NCI-H1092 treated with DMSO at 0.1 percent for 48 hours (cell line): ENCODE measurements around the gene RAI1.
"Not testable (repeated sequence)": the region's sequence is repeated elsewhere in the genome, so short reads cannot be mapped to it uniquely, and the experiment has no call there.

Experiments used
- DNase-seq: peaks from one replicate; lab custom pipeline; 2025; lab: John Stamatoyannopoulos, UW

Gene RAI1

DNA sequence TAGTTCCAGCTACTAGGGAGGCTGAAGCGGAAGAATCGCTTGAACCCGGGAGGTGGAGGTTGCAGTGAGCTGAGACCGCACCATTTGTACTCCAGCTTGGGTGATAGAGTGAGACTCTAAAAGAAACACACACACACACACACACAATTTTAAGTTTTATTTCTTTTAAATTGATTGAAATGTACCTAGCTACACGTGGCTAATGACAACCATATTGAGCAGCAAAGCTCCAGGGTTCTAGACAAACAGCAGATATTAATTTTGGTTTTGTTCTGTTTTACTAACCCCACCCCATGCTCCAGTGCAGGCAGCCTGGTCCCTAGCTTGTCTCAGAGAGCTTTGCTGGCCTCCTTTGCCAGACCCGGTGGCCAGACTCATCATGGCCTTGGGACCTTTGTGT, 16.0 kb upstream of the RAI1 start:
- no peak for DNase-seq

DNA sequence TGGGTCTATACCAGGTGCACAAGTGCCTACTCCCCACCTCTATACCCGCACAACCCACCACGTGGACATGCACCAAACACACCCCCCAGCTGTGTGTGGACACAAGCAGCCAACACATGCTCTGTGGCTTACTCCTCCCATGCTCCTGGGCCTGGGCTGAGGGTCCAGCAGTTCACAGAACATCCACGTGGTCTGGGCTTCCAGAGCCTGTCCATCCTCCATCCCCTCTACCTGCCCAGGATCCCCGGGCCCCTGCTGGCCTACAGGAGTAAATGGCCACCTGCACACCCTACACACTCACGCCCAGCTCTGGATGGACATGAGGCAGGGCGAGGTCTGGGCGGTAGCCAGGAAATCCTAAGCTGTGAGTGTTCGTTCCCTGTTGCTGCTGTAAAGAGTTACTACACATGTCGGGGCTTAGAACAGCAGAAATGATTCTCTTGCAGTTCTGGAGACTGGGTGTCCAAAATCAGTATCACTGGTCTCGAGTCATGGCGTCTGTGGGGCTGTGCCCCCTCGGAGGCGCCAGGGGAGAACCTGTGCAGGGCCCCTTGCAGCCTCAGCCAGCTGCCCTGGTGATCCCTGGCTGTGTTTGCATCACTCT, 15.0 kb upstream of the RAI1 start:
- no peak for DNase-seq

DNA sequence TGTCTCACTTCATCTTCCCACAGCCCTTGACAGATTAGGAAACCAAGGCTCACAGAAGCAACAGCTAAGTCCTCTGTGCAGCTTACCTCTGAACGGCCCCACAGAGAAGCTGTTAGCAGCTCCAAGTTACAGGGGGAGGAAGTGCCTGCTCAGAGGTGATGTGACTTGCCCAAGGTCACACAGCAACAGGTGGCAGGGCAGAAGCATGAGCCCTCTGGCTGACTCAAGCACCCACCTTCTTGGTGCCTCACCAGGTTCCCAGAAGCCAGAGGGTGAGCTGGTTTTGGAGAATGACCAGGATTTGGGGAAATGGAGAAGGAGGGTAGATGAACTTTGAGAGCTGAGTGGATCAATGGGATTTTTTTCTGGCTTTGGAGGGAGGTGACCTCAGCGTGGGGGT, 14.0 kb upstream of the RAI1 start:
- no peak for DNase-seq

DNA sequence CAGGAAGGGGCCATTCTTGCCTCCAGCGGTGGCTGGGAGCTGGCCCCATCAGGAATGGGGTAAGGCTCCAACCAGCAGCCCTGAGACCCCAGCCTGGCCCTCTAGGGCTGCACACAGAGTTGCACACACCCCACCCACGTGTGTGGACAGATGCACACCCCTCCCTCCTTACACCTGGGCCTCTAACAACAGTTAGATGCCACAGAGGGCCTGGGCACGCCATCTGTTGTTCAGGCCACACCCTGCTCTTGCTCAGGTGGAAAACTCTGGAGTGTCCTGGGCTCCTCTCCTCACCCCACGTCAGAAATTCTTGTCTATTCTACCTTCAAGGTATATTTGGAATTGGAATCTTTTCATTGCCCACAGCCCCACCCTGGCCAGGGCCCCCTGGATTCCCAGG, 13.3 kb upstream of the RAI1 start:
- DNase-seq = no peak

DNA sequence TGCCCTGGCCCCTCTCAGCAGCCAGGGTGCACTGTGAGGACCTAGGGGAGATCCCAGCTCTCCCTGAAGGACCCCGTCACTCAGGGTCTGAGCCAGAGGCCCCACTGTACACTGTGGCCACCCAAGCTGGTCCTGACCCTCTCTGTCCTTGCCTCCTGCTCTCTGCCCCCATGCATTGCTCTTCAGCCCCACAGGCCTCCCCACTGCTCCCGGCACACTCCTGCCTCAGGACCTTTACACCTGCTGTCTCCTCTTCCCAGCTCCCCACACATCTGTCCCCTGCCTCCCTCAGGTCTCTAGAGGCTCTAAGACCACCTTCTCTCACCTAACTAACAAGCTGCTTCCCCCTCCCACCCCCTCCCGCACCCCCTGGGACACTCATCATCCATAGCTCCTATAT, 12.9 kb upstream of the RAI1 start:
- DNase-seq = no peak

DNA sequence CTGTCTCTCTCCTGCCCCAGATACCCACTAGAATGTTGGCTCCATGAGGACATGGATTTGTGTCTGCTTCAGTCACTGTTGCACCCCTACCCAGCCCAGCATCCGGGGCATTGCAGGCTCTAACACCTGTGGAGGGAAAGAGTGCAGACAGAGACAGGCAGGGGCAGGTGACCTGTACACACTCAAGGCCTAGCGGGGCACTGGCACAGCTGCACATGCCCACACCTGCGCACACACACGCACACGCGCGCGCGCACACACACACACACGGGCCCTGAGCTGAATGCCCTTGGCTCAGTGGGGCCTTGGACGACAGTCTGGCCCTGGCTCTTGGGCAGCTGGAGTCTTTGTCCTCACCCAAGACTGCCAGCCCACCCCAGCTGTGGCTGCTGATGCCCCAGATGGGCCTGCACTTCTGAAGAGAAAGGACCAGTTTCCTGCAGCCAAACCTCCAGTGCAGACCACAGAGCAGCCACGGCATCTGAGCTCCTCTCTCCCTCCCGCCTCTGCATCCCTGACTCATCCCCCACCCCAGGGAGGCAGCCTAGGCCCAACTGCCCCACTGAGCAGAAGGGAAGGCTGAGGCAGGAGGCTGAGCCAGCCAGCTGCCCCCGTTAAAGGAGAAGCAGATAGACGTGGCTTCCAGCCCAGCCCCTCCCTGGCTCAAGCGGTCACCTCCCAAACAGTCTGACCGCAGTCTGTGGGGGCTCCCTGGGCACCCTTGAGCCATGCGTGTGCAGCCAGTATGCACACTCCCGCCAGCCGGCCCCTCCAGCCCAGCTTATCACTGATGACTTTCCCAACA, 12.3 kb upstream of the RAI1 start:
- no peak for DNase-seq

DNA sequence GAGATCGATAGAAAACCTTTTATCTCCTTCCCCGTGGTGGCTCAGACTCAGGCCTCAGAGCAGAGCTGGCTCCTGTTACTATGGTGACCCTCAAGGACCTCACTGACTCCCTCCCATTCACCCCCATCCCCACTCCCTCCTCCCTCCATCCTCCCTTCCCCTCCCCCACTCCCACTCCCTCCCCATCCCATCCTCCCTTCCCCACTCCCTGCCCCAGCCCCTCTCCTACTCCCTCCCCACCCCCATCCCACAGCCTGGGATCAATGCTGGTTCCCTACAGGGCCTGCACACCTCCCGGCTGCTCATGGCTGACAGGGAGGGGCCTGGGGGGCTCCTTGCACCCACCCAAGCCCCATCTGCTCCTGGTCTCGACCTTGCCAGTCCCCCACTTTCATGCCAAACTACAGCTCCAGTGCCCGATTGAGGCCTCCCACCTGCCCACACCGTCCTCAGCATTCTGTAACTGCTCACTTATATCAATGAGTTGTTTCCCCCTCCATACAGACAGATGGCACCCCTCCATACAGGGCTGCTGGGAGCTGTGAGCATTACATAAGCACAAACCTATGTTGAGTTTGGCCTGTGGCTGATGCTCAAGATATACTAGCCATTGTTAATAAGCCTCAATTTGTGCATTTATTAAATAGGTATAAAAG, 11.6 kb upstream of the RAI1 start:
- DNase-seq = peak; percentile 44

DNA sequence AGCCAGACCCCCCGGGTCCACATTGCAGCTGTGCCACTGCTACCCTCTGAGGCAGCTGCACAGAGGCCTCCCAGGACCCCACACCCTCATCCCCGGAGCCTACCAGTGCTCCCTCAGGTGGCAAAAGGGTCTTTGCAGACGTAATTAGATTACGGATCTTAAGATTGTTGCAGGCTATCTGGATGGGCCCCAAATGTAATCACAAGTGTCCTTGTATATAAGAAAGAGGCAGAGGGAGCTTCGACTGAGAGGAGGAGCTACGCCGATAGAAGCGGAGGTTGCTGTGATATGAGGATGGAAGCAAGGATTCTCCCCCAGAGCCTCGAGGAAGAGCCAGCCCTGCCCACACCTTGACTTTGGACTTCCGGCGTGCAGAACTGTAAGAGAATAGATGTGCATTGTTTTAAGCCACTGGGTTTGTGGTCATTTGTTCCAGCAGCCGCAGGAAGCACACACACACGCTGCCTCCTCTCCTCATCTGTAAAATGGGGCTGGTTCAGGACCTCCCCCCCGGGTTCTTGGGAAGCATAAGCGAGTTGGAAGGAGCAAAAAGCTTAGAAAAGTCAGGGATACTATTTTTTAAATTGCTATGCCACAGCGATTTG, 10.5 kb upstream of the RAI1 start:
- DNase-seq = no peak

DNA sequence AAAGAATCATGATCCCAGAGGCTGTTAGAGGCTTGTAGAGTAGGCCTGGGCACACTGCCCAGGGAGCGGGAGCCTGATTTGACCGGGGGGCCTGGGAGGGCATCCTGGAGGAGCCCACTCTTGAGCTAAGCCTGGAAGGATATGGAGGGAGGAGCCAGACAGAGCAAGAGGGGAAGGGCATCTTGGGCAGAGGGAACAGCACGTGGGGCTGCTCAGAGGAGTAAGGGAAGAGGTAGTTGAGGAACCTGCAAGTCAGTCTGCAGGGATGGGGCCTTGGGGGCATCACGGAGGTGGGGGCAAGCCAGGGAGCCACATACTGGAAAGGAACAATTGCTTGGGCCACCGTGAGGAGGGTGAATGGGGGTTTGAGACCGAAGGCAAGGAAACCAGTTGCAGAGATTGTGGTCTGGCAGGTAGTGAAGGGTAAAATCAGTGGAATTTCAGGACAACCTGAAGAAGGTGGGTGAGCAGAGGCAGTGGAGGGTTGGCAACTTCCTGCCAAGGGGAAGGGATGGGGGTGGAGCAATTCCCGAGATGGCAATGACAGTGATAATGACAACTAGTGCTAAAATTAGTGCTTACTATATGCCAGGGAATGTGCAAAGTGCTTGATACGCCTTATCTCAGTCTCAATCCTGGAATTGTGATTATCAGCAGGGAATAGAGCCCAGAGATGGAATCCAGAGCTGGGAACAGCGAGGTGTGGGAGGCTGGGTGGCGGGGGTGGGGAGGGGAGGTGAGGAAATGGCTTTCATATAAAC, 9.7 kb upstream of the RAI1 start:
- no peak for DNase-seq

DNA sequence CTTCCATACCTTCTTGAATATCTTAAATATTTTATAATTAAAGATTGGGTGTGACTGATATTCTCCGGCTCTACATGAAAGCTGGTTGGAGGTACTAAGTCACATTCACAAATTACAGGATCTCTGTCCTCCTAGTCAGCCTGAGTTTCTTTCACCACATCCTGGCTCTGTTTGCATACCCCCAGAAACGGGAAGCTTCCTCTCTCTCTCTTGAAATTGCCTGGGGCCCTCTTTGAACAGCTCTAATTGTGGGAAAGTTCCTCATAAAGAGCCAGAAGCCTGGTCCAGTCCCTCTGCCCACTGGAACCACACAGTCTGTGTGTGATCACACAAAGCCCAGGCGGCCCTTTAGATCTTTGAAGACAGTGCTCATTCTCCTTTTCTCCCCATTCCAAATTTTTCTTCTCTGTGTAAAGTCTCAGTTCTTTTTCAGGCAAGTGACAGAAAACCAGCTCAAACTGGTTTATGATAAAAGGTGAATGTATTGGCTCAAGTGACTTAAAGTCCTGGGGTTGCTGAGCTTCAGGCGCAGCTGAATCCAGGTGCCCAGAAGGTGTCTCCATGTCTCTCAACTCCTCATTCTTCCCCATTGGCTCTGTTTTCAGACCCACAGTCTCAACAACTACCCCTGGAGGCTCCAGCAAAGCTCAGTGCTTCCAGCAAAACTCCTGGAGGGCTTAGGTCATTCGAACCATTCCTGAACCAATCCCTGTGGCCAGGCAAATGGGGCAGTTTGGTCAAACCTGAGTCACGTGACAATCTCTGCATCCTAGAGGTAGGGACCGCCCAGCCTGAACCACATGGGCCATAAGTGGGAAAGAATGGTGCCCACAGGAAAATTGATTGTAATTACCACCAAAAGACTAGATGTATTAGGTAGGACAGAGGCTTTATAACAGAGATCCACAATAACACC, 8.5 kb upstream of the RAI1 start:
- DNase-seq = no peak

DNA sequence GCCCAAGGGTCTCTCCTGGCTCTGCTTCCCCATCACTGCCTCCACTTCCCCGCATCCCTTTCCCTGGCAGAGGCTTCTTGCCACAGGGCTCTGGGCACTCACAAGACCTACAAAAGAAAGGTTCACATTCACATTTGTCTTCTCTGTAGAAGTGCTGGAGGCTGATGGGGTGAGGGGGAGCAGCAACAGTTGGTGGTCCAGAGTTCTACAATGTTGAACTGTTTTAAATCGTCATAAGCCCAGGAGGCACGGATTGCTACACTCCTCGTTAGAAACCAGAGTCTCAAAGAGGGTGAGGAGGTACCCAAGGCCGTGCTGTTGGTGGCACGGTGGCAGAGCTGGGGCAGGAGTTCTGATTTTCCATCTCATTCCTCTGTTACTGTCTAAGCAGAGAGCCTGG, 5.8 kb upstream of the RAI1 start:
- no peak for DNase-seq

DNA sequence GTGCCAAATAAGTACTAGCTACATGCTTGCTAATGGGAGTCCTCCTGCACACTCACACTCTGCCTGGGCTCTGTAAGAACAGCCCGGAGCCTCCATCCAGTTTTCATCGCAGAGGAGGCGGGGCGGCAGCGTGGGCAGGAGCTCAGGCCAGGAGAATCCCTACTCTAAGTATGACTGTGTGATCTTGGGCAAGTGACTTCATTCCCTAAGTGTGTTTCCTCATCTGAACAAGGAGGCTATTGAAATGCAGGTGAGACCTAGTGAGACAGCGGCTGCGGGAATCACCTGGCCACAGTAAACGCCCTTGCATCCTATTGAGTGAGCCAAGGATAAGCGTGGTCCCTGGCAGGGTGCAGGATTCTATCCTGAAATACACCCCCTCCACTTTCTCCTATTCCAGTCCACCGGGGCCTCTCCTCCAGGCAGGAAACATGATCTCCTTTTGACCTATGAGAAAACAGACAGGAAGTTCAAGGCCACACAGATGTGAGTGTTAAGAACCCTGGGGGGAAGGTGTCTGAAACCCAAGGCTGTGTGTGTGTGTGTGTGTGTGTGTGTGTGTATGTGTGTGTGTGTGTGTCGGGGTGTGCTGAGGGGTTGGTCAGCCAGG, 5.2 kb upstream of the RAI1 start:
- no peak for DNase-seq

DNA sequence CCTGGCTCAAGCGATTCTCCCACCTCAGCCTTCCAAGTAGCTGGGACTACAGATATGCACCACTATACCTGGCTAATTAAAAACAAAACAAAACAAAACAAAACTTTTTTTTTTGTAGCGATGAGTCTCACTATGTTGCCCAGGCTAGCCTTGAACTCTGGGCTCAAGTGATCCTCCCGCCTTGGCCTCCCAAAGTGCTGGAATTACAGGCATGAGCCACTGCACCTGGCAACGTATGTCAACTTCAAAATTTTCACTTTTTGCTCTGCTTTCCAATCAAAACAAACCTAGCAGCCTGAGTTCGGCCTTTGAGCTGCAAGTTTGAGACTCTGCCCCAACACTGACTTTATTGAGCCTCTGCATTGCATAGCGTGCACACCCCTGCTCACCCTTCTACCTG, 4.5 kb upstream of the RAI1 start:
- DNase-seq = no peak

DNA sequence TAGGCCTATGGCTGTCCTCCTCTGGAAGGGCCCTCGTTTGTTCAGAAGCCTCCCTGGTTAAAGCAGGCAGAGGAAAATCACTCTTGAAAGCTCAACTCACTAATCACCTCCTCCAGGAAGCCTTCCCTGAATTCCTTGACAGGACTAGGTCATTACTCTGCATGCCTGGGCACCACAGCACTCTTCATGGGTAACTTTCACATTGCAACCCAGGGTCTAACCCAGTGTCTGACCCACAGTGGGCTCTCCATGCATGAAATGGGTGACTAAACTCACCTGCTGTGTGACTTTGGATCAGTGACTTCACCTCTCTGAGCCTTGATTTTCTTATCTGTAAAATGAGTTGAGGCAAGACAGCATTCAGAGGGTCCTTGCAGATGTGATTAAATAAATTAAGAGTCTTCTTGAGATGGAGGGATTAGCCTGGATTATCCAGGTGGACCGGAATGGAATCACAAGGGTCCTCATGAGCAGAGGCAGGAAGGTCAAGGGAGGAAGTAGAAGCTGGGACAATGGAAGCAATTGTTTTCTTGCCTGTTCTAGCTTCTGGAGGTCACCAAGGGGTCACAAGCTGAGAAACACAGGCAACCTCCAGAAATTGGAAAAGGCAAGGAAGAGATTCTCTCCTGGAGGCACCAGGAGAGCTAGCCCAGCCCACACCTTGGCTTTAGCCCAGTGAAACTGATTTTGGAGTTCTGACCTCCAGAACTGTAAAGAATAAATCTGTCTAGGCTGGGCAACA, 3.8 kb upstream of the RAI1 start:
- no peak for DNase-seq

DNA sequence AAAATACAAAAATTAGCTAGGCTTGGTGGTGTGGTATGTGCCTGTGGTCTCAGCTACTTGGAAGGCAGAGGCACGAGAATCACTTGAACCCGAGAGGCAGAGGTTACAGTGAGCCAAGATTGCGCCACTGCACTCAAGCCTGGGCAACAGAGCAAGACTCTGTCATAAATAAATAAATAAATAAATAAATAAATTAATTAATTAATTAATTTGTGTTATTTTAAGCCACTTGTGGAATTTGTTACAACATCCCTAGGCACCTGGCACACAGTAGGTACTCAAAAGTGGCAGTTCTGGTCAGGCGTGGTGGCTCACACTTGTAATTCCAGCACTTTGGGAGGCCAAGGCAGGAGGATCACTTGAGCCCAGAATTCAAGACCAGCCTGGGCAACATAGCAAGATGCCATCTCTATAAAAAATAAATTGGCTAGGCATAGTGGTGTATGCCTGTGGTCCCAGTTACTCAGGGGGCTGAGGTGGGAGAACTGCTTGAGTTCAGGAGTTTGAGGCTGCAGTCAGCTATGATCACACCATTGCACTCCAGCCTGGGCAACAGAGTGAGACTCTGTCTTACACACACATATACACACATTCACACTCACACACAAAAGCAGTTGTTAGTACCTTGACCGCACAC, 3.1 kb upstream of the RAI1 start:
- DNase-seq = not testable (repeated sequence)

DNA sequence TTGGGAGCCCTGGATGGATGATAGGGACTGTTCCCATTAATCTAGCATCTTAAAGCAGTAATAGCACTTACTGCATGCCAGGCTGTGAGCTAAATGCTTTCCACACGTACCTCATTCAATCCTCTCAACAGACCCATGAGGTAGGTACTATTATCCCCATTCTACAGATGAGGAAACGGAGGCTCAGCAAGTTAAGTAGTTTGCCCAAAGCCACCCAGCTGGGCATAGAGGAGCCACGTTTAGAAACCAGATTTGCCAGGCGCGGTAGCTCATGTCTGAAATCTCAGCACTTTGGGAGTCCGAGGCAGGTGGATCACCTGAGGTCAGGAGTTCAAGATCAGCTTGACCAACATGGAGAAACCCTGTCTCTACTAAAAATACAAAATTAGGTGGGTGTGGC, 2.0 kb upstream of the RAI1 start:
- DNase-seq = no peak

DNA sequence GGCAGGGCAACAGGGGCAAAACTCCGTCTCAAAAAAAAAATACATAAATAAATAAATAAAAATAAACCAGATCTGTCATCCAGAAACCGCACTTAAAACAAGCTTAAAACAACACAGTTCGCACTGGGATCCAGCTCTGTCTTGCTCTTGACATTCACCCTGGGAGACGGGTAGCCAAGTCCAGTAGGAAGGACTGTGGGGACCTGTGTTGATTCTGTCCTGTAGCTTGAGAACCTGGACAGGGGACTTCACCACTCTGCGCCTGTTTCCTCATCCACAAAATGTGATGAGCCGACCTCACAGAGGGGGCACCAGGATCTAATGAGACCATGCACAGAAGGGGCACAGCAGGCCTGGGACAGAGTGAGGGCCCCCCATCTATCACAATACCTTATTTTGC, 1.5 kb upstream of the RAI1 start:
- no peak for DNase-seq

DNA sequence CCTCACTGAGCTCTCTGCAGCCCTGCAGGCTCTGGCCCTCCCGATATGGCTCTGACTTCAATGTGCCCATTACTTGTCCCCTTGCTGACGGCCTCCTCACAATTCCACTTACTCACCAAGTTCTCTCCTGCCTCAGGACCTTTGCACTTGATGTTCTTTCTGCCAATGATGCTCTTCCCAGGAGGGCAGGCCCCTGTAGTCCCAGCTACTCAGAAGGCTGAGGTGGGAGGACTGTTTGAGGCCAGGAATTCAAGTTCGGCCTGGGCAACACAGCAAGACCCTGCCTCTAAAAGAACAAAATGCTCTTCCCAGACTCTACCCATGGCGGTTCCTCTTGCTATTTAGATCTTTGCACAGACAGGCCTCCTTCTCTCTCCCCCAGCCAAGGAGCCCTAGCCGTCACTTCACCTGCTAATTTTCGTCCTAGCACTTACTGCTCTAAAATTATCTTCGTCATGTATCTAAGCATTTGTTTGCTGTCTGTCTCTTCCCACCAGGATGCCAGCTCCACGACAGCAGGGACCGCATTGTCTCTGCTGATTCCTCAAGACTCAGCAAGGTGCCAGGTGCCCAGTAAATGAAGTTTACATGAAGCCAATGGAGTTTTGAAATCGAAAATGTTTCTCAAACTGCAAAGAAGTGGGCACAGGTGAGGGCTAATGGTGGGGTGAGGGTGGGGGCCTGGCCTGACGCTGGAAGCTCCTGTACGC, 626 bp upstream of the RAI1 start:
- no peak for DNase-seq

DNA sequence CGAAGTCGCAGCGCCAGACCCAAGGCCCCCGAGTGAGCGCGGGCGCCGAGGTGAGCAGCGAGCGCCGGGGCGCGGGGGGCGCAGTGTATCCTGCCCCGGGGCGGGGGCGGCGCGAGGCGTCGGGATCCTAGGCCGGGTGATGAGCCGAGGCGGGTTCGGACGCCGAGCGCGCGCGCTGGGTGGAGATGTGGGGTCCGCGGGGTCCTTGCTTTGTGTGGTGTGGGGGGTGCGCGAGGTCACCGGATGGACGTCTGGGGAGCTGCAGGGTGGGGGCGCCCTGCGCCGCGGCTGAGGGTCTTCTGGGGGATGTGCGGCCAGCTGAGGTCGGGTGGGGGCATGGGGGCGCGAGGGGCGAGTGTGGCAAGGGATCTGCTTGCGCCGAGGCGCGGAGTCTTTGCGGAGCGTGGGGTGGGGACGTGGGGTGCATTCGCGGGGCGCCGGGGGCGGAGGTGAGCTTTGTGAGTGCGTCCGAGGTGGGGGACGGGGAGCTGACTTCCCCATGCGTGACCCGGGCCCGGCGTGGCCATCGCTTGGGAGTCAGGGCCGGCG, 560 bp downstream of the RAI1 start:
- peak; percentile 25 for DNase-seq
